GM23248 (cell line): ENCODE results near the gene HSD17B8.

Experiments
- EZH2 ChIP-seq: fragments of 200-600 bp; sonication (generic); IDR thresholded peaks from 2 replicates; pipeline ENCODE4 v1.6.1; 2018; ENCODE audit warnings: antibody characterized with exemption, mild to moderate bottlenecking; ENCODE audit not compliant: insufficient read depth, poor library complexity, severe bottlenecking
- EZH2phosphoT487 ChIP-seq: fragments of 200-600 bp; sonication (generic); IDR thresholded peaks from 2 replicates; pipeline ENCODE4 v1.6.1; 2018; ENCODE audit warnings: antibody characterized with exemption, moderate library complexity, mild to moderate bottlenecking, low read depth; ENCODE audit not compliant: insufficient read depth

DNA sequence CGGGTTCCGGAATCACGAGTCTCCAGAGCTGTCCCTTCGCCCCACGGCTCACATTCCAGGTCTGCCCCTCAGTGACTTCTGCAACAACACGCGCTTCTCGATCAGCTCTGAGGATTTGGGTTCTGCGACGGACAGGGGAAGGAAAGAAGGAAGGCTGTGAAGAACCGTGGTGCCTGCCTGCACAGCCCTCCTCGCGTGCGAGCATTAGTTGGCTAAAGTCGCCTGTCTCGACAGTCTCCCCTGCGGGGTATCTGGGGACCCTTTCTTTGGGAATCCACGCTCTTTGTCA lies 44.1 kb downstream of the HSD17B8 start:
- no peak for TF ChIP-seq EZH2
- TF ChIP-seq EZH2phosphoT487, result no peak
